Epidermal melanocyte (primary cell): ENCODE data around the gene VAMP2.
"Not testable (repeated sequence)": the region's sequence is repeated elsewhere in the genome, so short reads cannot be mapped to it uniquely, and the experiment has no call there.

Experiments used
- DNase-seq: peaks from one replicate; pipeline ENCODE4 v3.0.0; 2011; ENCODE audit warnings: low spot score; ENCODE audit not compliant: insufficient read length

The VAMP2 gene

DNA sequence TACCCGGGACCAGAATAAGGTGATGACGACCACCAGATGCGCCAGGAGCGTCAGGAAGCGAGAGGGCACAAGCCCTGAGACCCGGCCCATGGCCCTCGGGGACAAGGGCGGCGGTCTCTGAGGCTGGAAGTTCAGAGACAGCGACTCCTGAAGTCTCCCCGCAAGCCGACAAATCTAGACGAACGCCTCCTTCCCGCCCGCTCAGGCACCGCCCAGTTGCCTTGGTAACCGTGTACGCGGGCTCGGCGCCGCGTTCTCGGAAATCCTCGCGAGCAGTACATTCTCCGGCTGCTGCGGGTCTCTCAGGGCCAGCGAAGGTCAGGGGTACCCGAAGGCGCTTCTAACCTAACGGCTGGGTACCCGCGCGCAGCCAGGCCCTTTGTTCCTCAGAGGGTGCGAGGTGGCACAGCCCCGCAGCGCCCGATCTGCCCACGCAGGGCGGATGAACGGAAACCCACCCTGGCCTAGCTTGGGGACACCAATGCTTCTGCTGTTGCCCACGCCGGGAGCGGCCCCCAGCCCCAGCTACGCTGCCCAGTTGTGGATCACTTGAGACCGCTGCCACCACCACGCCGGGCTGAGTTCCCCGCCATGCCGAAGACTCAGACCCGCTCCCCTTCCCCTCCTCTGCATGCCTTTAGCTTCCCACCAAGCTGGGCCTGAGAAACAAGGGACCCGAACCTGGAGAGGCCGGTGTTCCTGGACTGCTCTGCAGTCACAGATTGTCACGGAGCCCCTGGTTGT is 13.6 kb upstream of the VAMP2 start, which contains the start of gene TMEM107:
Gene TMEM107 (minus strand): TSS at position 184 of the 744 bp plus-strand sequence. CDS start 94 bp downstream, at position 90.
- peak; percentile 84 for DNase-seq

DNA sequence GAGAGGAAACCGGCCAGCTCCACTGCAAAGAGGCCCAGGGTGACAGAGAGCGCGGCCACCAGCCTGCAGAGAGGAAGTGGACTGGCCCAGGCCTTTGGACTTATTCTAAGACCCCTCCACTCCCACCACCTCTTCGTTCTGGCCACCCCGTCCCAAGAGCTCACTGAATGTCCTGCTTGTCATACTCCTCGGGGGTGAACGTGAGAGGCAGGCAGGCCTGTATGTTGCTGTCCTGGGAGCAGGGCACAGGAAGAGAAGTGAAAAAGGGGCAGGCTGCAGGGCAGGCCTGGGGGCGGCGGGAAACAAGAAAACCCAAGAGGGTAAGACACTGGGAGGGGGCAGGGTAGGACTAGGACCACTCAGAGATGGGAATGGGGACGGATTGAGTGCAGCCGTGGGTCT is 13.0 kb upstream of the VAMP2 start:
- DNase-seq: no peak

DNA sequence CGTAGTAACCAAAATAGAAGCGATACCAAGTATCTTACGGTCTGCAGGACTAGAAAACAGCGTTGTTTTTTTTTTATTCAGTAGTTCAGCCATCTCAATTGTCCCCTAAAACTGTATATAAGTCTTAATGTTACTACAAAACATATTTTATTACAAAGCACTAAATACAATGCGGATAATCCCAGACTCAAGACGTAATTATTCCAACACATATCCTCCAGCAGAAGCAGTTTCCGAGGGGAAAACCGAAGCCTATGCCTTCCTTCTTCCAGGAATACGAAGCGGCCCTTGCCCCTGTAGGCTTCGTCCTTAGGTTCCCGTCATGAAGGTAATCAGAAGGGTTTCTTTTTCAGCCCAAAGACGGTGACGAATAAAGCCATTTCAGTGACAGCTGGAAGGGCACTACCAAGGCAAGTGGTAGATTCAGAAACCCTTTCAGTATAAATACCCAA is 11.1 kb upstream of the VAMP2 start:
- DNase-seq: no peak

DNA sequence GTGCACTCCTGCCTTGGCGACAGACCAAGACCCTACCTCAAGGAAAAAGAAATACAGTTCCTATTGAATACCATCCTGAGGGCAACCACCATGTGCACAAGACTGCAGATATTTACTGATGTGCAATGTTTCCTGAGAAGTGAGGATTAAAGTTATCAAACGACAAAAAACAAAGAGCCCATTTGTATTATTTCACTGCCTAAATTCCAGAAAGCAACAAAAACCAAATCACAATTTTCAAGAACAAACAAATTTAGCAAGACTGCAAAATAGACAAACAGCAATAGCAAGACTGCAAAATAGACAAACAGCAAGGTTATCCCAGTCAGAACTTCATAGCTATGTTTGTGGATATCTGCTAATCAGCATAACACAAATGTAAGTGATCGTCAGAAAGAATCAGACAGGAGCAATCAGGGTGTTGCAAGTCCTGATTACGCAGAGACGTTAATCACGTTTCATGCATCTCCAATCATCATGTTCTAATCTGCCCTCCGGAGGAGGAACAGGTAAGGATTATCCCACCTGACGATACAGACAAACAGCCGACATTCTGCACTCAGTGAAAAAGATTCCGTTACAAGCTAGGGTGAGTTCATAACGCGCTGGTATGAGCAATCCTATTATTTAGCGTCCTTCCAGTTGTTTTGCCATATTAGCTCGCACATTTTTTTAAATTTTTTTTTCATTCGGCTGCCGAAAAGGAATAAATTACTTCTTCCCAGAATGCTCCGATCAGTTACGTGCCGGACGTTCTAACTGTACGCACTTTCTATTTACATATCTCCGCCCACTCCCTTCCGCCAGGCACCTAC is 10.5 kb upstream of the VAMP2 start:
- DNase-seq: peak; percentile 82

DNA sequence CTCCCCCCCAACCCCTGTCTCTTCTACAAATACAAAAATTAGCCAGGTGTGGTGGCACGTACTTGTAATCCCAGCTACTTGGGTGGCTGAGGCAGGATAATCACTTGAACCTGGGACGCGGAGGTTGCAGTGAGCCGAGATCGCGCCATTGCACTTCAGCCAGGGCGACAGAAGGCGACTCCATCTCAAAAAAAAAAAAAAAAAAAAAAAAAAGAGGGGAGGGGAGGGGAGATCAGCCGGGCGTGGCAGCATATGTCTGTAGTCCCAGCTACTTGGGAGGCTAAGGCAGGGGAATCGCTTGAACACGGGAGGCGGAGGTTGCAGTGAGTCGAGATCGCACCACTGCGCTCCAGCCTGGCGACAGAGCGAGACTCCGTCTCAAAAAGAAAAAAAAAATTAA is 7.4 kb upstream of the VAMP2 start:
- not testable (repeated sequence) for DNase-seq

DNA sequence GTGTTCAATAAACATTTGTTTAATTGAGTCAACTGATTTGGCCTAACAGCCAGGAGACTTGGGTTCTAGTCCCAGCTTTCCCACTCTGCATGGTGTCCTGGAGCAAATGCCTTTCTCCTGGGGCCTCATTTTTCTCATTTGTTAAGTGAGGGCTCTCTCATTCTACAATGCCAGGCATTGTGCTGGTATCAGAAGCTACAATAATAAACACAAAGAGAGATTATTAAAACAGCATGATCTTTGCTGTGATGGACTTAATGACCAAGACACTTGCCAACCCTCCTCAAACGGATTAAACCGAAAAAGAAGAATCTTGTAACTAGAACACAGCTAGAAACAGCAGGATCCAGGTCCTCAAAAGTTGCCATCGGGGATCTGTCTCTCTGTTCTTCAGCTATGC is 4.8 kb upstream of the VAMP2 start:
- DNase-seq: peak; percentile 66

DNA sequence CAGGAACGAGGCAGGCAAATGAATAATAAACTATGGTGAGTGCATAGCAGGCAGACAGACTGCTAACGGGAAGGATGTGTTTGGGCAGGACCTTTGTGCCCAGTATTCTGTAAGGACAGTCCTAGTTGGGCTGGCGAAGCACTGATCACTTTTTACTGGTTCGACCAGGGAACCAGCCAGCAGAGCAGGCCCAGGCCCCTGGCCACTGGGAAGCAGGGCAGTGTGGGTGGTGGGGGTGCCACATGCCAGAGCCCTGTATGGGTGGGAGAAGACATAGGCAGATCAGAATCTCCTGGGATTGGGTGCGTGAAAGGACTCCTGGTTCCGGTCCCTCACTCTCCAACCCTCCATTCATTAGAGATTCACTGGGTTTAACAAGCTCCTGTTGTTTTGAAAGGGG is 4.0 kb upstream of the VAMP2 start:
- no peak for DNase-seq

DNA sequence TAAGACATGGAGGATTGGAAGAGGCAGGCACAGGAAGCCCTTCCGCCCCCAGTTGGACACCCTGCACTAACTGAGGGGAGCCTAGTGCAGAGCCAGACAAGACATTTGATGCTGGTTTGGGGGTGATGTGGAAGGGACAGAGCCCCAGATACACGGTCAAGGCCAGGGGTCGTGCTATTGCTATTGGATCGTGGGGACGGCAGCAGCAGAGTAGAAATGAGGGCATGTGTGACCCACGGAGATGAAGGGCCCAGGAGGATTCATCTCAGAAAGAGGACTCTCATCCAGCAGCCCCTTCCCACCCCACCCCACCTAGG is 2.0 kb upstream of the VAMP2 start:
- DNase-seq: no peak

DNA sequence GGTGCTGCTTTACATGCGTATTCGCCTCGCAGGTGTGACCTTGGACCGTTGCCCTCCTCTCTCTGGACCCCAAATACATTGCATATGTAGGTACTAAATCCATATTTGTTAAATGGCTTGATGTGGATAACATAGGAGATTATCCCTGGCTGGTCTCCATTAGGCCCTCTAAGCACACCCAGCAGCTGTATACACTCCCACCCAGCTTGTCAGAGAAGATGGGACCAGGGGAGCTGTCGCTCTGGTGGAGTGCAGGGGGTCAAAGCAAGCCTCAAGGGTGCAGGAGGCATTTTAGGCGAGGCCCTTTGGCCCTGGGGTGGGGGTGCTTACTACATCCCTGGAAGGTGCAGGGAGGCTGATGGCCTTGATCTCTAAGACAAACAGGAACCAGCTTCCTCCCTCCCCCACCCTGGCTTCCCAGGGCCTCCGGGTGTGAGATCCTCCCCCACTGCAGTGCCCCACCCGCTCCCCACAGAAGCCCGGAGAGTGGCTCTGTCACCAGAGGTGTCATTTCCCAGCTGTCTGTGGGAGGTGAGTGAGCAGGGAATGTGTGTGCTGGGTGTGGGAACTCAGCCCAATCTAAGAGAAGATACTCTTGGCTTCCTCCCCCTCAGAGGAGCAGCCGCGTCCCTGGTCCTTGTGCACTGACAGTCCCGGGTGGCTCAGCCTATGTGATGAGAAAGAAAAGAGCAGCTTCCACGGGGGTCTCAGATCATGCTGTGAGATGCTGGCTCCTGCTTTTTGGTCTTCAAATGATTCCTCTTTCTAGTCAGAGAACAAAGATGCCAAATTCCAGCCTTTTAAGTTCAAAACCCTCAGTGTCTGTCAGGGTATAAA is 1.4 kb upstream of the VAMP2 start:
- no peak for DNase-seq

DNA sequence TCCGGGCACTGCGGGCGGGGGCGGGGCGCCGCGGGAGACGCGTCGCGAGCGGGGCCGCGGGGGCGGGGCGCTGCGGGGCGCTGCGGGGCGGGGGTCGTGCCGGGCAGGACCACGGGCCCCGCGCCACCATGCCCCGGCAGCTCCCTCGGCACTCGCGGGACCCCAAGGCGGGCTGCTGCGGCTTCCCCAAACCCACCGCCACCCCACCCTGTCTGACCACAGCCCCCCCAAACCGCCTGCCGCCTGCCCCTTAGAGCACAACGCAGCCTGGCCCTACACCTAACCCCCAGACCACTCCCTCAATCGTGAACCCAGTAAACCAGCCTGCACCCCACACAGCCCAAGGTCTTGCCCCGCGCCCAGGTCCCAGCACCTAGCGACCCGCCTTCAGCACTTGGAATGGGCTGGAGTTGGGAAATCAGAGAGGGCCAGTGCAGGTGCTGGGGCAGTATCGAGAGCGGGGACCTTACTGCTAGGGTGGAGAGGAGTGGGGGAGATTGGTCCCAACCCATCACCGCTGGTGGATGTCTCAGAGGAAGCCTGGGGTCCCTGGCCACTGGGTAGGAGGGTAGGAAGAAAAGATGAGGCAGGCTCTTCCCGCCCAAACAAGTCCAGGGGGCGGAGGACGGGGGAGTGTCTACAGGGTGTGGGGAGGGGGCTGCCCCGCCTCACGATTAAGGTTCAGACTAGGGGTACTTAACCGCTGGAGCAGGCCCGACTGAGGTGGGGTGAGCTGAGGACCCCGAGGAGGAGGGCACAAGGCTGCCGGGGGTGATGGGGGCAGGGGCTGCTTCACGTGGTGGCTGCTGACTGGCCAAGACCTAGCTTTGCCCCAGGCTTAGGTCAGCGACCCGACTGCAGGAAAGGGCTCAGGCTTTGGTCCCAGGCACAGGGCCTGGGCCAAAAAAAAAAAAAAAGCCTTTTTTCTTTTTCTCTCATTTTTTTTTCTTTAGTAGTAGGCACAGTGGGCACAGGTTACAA is 539 bp upstream of the VAMP2 start:
- DNase-seq: no peak

DNA sequence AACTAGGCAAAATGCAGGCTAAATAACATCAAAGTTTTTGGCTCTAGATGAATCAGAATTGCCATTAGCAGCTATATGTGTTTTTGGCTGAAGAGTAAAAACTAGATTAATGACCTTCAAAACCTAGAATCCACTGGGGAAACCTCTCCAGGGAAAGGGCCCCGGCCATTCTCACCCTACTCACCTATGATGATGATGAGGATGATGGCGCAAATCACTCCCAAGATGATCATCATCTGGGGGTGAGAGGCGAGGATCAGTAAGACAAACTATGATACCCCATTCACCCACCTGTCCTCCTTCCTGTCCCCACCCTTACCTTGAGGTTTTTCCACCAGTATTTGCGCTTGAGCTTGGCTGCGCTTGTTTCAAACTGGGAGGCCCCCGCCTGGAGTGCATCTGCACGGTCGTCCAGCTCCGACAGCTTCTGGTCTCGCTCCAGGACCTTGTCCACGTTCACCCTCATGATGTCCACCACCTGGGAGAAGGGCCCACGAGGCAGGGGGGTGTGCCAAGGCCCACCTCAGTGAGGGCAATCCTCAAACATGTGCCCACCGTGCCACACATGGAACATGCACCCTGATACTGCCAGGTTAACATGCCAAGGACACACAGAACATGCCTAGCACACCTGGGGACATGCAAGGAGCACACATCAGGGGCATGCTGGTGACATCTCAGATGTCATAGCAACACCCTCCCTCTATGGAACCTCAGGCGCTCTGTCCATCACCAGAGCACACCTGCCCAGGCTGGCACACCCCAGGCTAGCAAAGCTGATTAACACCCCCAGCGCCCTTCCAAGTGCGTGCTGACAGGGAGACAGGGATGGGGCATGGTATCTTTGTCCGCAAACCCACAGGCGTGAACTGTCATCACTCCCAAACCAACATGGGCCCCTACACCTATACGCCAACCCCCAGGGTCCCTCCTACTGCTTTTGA is 1.2 kb downstream of the VAMP2 start:
- no peak for DNase-seq

DNA sequence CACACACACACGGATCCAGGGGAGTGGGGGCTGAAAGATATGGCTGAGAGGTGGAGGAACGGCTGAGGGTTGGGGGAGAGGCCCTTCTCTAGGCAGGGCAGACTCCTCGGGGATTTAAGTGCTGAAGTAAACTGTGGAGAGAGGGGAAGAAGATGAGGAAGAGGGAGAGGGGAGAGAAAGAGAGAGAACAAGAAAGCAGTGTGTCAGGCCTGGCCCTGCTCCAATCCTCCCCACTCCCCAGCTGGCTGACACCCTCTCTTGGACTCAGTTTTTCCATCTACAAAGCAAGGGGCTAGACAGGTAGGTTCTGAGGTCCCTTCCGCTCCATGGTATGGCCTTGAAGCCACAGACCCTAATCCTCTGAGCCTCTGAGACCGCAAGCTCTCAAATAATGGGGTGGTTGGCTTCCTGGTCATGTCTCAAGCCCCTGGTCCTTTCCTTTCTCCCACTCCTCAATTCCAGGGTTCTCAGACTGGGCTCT is 2.0 kb downstream of the VAMP2 start:
- no peak for DNase-seq

DNA sequence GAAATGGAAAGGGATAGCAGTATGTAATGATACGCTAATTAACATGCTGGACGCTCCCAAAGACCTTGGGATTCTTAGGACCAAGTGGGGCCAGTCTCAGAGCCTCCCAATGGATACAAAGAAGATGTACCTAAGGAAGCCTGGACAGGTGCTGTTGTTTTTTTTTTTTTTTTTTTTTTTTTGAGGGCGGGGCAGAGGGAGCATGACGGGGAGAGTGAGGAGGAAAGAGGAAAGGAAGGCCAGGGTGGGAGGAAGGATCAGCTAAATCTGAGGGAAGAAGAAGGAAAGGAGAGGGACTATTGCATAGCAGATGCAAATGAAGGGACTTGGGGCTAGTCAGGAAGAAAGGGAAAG is 2.5 kb downstream of the VAMP2 start:
- DNase-seq: no peak

DNA sequence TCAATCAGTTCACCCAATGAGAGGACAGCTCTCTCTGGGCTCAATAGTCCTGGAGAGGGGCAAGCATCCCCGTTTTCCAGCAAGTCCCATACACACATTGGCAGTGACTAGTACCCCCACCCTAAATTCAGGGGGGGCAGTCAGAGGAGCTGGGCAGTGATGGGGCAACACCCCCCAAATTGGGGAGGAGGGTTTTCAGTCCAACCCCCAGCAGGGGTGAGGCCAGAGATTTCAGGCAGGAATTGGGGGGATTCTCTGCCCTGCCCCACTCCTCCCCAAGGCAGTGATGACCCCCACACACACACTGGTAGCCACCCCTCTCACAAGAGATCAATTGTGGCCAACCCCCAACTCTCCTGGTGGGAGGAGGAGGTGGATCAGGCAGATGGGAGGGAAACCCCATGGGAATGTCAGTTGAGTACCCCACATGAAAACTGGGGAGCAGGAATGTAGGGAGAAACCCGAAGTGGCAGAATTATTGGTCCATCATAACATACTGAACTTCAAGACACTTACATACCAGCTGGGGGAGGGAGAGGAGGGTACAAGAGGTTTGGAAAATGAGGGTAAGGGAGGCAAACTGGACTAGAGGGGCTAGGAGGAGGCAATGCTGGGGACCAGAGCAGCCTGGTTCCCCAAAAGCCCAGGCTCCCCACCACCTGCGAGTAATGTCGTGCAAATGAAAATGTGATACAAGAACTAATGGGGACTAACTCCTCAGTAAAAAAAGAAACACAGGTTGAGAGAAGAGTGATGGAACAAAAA is 3.1 kb downstream of the VAMP2 start:
- DNase-seq: no peak

DNA sequence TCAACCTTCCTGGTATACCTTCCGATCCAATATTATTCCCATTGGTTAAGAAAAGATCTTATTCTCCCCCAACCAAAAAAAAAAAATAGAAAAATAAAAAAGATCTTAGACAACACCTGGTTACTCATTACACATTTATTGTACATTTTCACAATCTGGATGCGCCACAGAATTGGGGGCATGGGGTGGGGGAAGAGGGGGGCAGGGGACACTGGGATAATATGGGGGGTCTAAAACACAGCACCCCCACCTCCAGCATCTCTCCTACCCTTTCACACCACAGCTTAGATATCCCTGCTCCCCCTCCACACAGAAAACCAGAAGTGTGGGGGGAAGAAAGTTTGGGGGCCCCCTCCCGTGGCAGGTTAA is 3.7 kb downstream of the VAMP2 start:
- DNase-seq: no peak

DNA sequence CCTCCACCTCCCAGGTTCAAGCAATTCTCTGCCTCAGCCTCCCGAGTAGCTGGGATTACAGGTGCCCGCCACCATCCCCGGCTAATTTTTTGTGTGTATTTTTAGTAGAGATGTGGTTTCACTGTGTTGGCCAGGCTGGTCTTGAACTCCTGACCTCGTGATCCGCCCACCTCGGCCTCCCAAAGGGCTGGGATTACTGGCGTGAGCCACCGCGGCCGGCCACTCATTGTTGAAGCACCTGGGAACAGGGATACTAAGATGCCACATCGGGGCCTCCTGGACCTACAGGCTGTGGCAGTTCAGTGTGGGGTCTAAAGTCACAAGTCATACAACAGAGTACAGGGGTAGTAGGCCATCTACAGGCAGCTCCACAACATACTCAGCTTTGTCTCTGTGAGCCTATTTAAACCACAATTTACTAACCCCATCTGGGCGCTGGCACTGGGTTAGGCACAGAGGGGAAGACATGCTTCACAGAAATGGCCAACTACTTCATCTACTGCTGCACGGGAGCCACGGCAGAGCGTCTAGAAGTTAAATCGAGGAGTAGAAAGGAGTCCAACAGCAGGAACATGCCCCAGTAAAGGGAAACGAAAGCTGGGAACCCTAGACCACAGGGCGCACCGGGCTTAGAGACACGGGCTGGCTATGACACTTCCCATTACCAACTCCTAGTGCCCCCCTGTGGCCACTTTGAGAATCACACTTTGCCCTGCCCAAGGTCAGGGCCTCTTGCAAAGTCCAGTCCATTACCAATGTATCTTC is 4.3 kb downstream of the VAMP2 start:
- DNase-seq: peak; percentile 95

DNA sequence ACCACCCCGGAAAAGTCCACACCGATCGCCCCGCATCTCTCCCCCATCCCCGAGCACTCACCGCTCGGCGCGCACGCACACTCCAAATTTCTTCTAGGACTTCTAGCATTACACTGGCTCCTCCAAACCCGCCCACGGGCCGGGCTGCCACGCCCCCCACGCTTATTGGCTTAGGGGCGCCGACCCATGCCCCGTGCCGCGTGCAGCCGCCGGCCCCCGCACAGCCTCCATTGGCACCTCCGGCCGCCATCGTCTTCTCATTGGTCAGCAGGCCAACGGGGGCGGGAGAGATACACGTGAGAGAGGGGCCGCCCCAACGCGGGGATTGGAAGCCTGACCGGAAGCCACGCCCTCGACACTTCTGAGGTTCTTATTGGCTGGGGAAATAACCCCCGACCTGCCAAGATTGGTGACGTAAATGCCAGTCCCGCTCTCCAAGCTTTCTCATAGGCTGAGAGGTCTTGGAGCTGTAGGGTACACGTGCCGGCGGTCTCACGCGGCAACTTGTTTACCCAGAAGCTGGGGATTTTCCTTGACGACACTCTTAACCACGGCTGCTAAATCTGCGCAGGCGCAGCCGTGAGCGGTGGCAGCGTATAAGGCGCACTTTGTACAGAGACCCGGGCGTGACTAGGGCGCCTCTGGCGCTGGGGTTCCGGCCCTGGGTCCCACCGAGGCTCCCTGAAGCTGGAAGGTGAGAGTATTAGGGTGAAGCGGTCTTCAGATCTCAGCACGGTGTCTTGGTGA is 6.3 kb downstream of the VAMP2 start:
- peak; percentile 99 for DNase-seq

DNA sequence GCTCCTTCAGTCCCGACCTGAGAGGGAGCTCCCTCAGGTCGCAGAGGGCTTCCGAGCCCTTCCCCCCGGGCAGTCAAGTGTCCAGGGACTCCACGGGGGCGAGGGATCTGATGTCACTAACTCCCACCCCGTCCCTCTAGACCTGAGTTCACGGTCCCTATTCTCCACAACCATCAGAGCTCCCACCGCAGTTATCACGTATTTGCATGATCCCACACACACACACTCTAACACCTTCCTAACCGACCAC is 6.8 kb downstream of the VAMP2 start:
- no peak for DNase-seq
